Hindlimb muscle (tissue), 1 donor: ENCODE data around the gene PLET1. TPM values are rescaled to one million over a fixed set of nuclear protein-coding genes. Genes with fewer than 3 reads are reported as not detected.
"Not testable (repeated sequence)": the region's sequence is repeated elsewhere in the genome, so short reads cannot be mapped to it uniquely, and the experiment has no call there.

Experiments
- DNase-seq: peaks from one replicate; pipeline ENCODE4 v3.0.0-alpha.2; 2013
- polyA plus RNA-seq: library from polyadenylated mRNA; unstranded; fragments of 120-200 nt; gene quantifications from one replicate; pipeline ENCODE4 v1.2.1, GENCODE V29; 2013; ENCODE audit not compliant: insufficient read length

PLET1 gene
- polyA plus RNA-seq, 1 donor, result not detected

GRCh38 chr11:112210890-112211289 is 49.8 kb downstream of the PLET1 start:
- no peak for DNase-seq

GRCh38 chr11:112206071-112206470 is 54.6 kb downstream of the PLET1 start:
- DNase-seq, result no peak

GRCh38 chr11:112200252-112200651 is 60.4 kb downstream of the PLET1 start:
- DNase-seq, result no peak

DNA sequence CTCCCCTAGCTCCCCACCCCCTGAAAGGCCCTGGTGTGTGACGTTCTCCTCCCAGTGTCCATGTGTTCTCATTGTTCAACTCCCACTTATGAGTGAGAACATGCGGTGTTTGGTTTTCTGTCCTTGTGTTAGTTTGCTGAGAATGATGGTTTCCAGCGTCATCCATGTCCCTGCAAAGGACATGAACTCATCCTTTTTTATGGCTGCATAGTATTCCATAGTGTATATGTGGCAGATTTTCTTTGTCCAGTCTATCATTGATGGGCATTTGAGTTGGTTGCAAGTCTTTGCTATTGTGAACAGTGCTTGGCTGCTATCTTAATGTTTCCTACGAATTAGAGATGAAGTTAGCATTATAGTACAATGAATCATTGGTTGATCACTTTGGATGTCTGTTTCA is 61.6 kb downstream of the PLET1 start:
- DNase-seq, result not testable (repeated sequence)

Other genes starting within 250 kb of the PLET1 start
- 39.2 TPM for gene DLAT, start 235.5 kb downstream of the PLET1 start, polyA plus RNA-seq
- gene PIH1D2, start 186.8 kb downstream of the PLET1 start, polyA plus RNA-seq, result 0.93 TPM
- 26.1 TPM for gene NKAPD1, start 186.6 kb downstream of the PLET1 start, polyA plus RNA-seq
- 49.2 TPM for gene TIMM8B, start 174.1 kb downstream of the PLET1 start, polyA plus RNA-seq
- 91.6 TPM for gene SDHD, start 174.0 kb downstream of the PLET1 start, polyA plus RNA-seq
- gene IL18, start 96.8 kb downstream of the PLET1 start, polyA plus RNA-seq, result 0.68 TPM
- gene TEX12, start 93.5 kb downstream of the PLET1 start, polyA plus RNA-seq, result 0.23 TPM
- gene BCO2, start 85.3 kb downstream of the PLET1 start, polyA plus RNA-seq, result 5.3 TPM
- gene PTS, start 34.4 kb downstream of the PLET1 start, polyA plus RNA-seq, result 19.2 TPM